Right lobe of liver (tissue), 6 donors: ENCODE results near the gene ZNF512. TPM values are rescaled to one million over a fixed set of nuclear protein-coding genes. Genes with fewer than 3 reads are reported as not detected.
A peak's percentile ranks its signal among the peaks of the same experiment; 100 is the strongest.

Experiments used
- ATAC-seq, 4 donors: fragments of 200-7000 bp; cut with Tn5 transposase; one replicate each; pipeline ENCODE4 v1.9.1; 2020; ENCODE audit warnings: mild to moderate bottlenecking in 4 of 4, moderate library complexity in 4 of 4
- DNase-seq, 3 donors: peaks; one replicate each; pipeline ENCODE4 v3.0.0-alpha.2; 2020
- H3K27ac ChIP-seq, 3 donors: fragments of 200-600 bp; one replicate each; pipeline ENCODE4 v1.8.0; 2022
- H3K27me3 ChIP-seq, 2 donors: fragments of 200-600 bp; one replicate each; pipeline ENCODE4 v1.8.0; 2022
- H3K36me3 ChIP-seq, 4 donors: fragments of 200-600 bp; sonication (generic) in 1 of 4; one replicate each; pipeline versions ENCODE4 v1.5.1 to v1.8.0; 2017 to 2022; ENCODE audit warnings: control low read depth in 1 of 4
- H3K4me1 ChIP-seq, 4 donors: fragments of 200-600 bp; sonication (generic) in 1 of 4; one replicate each; pipeline versions ENCODE4 v1.5.1 to v1.8.0; 2017 to 2022; ENCODE audit warnings: control low read depth in 1 of 4
- H3K4me3 ChIP-seq, 3 donors: fragments of 200-600 bp; one replicate each; pipeline ENCODE4 v1.8.0; 2022
- H3K9me3 ChIP-seq, 4 donors: fragments of 200-600 bp; sonication (generic) in 1 of 4; one replicate each; pipeline versions ENCODE4 v1.5.1 to v1.8.0; 2017 to 2022; ENCODE audit warnings: control low read depth in 1 of 4
- CTCF ChIP-seq, 4 donors: fragments of 200-600 bp in 3 of 4; fragments of 450-650 bp in 1 of 4; IDR thresholded peaks; one replicate each; pipeline versions ENCODE4 v1.5.1 to v1.8.0; 2016 to 2022; ENCODE audit warnings: antibody characterized with exemption in 4 of 4, mild to moderate bottlenecking in 2 of 4
- POLR2A ChIP-seq: fragments of 450-650 bp; IDR thresholded peaks from one replicate; pipeline ENCODE4 v1.6.1; 2017; ENCODE audit warnings: antibody characterized with exemption, mild to moderate bottlenecking
- WGBS: methylation state at CpG from one replicate; pipeline ENCODE4 v1.1.6; 2018; ENCODE audit warnings: low coverage, low lambda C conversion rate; ENCODE audit not compliant: insufficient coverage; ENCODE audit errors: missing lambda C conversion rate; 5-methylcytosine and 5-hydroxymethylcytosine counted together
- intact Hi-C, 2 donors: fragments of 100-400 bp; cut with DNase I; formaldehyde crosslinking; loops; one replicate each; pipeline versions ENCODE4 v1.11.2 to v1.14.1; 2022
- small RNA-seq, 2 experiments: library from RNA; depleted of rRNA; stranded (forward); fragments of <200 nt; gene quantifications; one replicate each; pipeline ENCODE3, GENCODE V24; 2016
- total RNA-seq, 6 experiments: library from RNA; depleted of rRNA in 2 of 6; stranded (reverse); fragments of >200 nt in 2 of 6; fragmentation: NEBNext Ultra II Directional in 3 of 6; extraction: Animal tissue kit (Norgen Biotek cat#: 25700) in 3 of 6; gene quantifications; one replicate each; pipeline versions ENCODE4 v1.1.0 to v1.2.4, GENCODE V29; 2016 to 2023
- donor health status: DM: no; HTN: yes; CAD: no.
- donor health status: DM: no; HTN: no; CAD: no.
- donor health status: DM: no; HTN: no; CAD: no.
- donor health status: DM: no; HTN: yes; CAD: no.
- donor health status: DM: no; HTN: yes; CAD: no.

ZNF512 gene
- total RNA-seq, 6 experiments from 2014 or later = 5.5 to 13.4 (median 6.8) TPM

DNA sequence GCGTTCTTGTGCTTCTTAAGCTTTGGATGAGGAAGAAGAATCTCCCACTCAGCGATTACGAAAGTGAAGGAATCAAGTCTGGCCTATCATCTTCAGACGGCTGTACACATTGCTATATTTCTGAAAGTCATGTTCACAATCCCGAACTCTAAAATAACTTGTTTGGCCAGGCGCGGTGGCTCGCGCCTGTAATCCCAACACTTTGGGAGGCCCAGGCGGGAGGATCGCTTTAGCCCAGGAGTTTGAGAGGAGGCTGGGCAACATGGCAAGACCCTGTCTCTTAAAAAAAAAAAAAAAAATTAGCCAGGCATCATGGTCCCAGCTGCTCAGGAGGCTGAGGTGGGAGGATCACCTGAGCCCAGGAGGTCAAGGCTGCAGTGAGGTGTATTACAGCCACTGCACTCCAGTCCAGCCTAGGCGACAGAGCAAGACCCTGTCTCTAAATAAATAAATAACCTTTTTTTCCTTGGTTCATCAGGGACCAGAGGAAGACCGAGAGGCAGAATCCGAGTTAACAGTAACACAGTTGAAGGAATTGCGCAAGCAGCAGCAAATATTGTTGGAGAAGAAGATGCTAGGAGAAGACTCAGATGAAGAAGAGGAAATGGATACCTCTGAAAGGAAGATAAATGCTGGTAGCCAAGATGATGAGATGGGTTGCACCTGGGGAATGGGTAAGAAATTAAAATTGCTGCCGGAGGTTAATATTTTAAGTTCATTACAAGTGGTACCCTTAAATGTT is 82.0 kb downstream of the ZNF512 start:
- Histone ChIP-seq H3K27me3 (no peaks in the 10 kb centered on the region), H3K4me1 (peaks cover 0 to 18% (median 4%) of the 10 kb centered on the region in 4 donors), H3K36me3 (peaks cover 6 to 54% (median 19%) of the 10 kb centered on the region in 4 donors), H3K4me3 (peak overlapping the region; percentile 69 to 89 (median 83)), H3K27ac (no peak overlapping the region), H3K9me3 (no peaks in the 10 kb centered on the region)
- no peak for ATAC-seq
- 81% methylated on average over 14 of the region's 16 CpGs for WGBS
- no peak for DNase-seq
- intact Hi-C loops = no loop called here
- no peak for TF ChIP-seq POLR2A
- TF ChIP-seq CTCF (IDR thresholded peaks at IDR 0.05) = no peak

DNA sequence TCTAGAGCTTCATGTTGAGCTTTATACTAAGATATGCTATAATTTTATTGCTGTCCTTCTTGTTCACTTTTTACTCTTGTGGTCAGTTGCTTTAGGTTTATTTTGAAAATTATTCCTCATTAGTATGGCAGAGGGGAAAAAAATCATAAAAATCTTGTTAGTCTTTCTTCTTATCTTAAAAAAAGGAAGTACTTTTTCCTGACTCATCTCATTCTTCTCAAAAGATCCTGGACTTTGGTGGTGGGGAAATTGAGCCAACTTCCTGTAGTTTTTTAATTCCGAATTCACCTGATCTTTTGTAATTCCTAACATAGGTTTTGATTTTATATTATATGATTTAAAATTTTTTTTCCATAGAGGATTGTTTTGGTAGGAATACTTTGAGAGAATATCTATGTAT is 84.6 kb downstream of the ZNF512 start:
- intact Hi-C loops = no loop called here
- no peak for TF ChIP-seq POLR2A
- no peak for ATAC-seq
- H3K27me3 ChIP-seq = no peaks in the 10 kb centered on the region
- H3K4me1 ChIP-seq = peaks cover 0 to 15% (median 2%) of the 10 kb centered on the region in 4 donors
- no peak overlapping the region for H3K27ac ChIP-seq
- 36% methylated on average over 1 of the region's 1 CpG for WGBS
- H3K4me3 ChIP-seq = no peak overlapping the region
- DNase-seq = no peak
- peaks cover 0 to 54% (median 13%) of the 10 kb centered on the region in 4 donors for H3K36me3 ChIP-seq
- H3K9me3 ChIP-seq = no peaks in the 10 kb centered on the region

- Histone ChIP-seq H3K4me1 (no peaks in the 10 kb centered on the region), H3K36me3 (peaks cover 0 to 74% (median 17%) of the 10 kb centered on the region in 4 donors), H3K9me3 (no peaks in the 10 kb centered on the region), H3K4me3 (no peak overlapping the region), H3K27ac (no peak overlapping the region), H3K27me3 (no peaks in the 10 kb centered on the region)
- DNase-seq (no peak), ATAC-seq (no peak)
- TF ChIP-seq POLR2A (no peak), CTCF (IDR thresholded peaks at IDR 0.05) (no peak)
- intact Hi-C loops = no loop called here
- WGBS = 89% methylated on average over 4 of the region's 4 CpGs
Measured at GRCh38 chr2:27671235-27671634, 88.4 kb downstream of the ZNF512 start.

Small RNA genes lying within 50 kb of the gene (small RNA-seq; reads per million reads assigned to genes)
- 0 reads per million in 2 experiments for gene RF00340

Other genes with a start within 250 kb of the ZNF512 start
- gene GTF3C2, start 226.3 kb upstream of the ZNF512 start, total RNA-seq = 10 to 100 TPM; 13.4 to 20.1 (median 16.8) TPM
- gene EIF2B4, start 212.7 kb upstream of the ZNF512 start, total RNA-seq = 10 to 100 TPM; 17.6 to 25.0 (median 20.9) TPM
- gene SNX17, start 212.4 kb upstream of the ZNF512 start, total RNA-seq = 10 to 100 TPM; 50.1 to 58.9 (median 54.1) TPM
- 10 to 100 TPM in 2 of 6 experiments, 1 to 10 TPM in 4; 6.0 to 14.7 (median 9.8) TPM for gene ZNF513, start 202.3 kb upstream of the ZNF512 start, total RNA-seq
- gene PPM1G, start 173.5 kb upstream of the ZNF512 start, total RNA-seq = 10 to 100 TPM; 20.9 to 38.4 (median 24.2) TPM
- gene NRBP1, start 154.4 kb upstream of the ZNF512 start, total RNA-seq = 10 to 100 TPM; 37.7 to 49.4 (median 41.5) TPM
- gene KRTCAP3, start 140.7 kb upstream of the ZNF512 start, total RNA-seq = 1 to 10 TPM; 3.2 to 8.0 (median 4.6) TPM
- gene IFT172, start 93.3 kb upstream of the ZNF512 start, total RNA-seq = 10 to 100 TPM in 1 of 6 experiments, 1 to 10 TPM in 5; 4.4 to 11.5 (median 6.2) TPM
- 100 to 1,000 TPM in 2 of 6 experiments, 10 to 100 TPM in 4; 29.9 to 123 (median 65.1) TPM for gene FNDC4, start 87.8 kb upstream of the ZNF512 start, total RNA-seq
- 100 to 1,000 TPM in 4 of 6 experiments, 10 to 100 TPM in 2; 57.9 to 164 (median 115) TPM for gene GCKR, start 86.2 kb upstream of the ZNF512 start, total RNA-seq
- gene CCDC121, start 46.0 kb downstream of the ZNF512 start, total RNA-seq = 1 to 10 TPM in 4 of 6 experiments, under 1 TPM in 2; 0.74 to 2.1 (median 1.5) TPM
- gene GPN1, start 46.0 kb downstream of the ZNF512 start, total RNA-seq = 10 to 100 TPM in 4 of 6 experiments, 1 to 10 TPM in 2; 9.4 to 14.6 (median 11.3) TPM
- 10 to 100 TPM; 11.4 to 15.3 (median 13.9) TPM for gene SUPT7L, start 80.6 kb downstream of the ZNF512 start, total RNA-seq
- 10 to 100 TPM in 2 of 6 experiments, 1 to 10 TPM in 4; 6.5 to 12.7 (median 8.5) TPM for gene SLC4A1AP, start 80.8 kb downstream of the ZNF512 start, total RNA-seq
- 10 to 100 TPM; 28.9 to 63.4 (median 36.0) TPM for gene MRPL33, start 188.7 kb downstream of the ZNF512 start, total RNA-seq